ENCODE results near the gene RPTOR.

- TF ChIP-seq, protein P1, sequence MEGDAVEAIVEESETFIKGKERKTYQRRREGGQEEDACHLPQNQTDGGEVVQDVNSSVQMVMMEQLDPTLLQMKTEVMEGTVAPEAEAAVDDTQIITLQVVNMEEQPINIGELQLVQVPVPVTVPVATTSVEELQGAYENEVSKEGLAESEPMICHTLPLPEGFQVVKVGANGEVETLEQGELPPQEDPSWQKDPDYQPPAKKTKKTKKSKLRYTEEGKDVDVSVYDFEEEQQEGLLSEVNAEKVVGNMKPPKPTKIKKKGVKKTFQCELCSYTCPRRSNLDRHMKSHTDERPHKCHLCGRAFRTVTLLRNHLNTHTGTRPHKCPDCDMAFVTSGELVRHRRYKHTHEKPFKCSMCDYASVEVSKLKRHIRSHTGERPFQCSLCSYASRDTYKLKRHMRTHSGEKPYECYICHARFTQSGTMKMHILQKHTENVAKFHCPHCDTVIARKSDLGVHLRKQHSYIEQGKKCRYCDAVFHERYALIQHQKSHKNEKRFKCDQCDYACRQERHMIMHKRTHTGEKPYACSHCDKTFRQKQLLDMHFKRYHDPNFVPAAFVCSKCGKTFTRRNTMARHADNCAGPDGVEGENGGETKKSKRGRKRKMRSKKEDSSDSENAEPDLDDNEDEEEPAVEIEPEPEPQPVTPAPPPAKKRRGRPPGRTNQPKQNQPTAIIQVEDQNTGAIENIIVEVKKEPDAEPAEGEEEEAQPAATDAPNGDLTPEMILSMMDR (conservative IDR thresholded peaks at IDR 0.05 in 1 of 2, IDR thresholded peaks at IDR 0.05 in 1 of 2; ENCODE audit: low read depth in 1 of 2, low read length in 2 of 2), result no peak
- no peak for TF ChIP-seq EZH2 (IDR thresholded peaks at IDR 0.05; ENCODE audit: low read length, missing control alignments)
These were observed 308.4 kb downstream of the RPTOR start for GRCh38 chr17:80853076-80853475.
